Activated naive CD8-positive, alpha-beta T cell (primary cell): ENCODE results near the gene PTPRU.

Experiments
- H3K27ac Mint-ChIP-seq: one replicate; pipeline ENCODE4 v1.8.0; 2021; ENCODE audit warnings: mixed read lengths
- H3K27me3 Mint-ChIP-seq: one replicate; pipeline ENCODE4 v1.8.0; 2021; ENCODE audit warnings: mixed read lengths
- H3K36me3 Mint-ChIP-seq: one replicate; pipeline ENCODE4 v1.8.0; 2021; ENCODE audit warnings: mixed read lengths
- H3K4me1 Mint-ChIP-seq: one replicate; pipeline ENCODE4 v1.8.0; 2021; ENCODE audit warnings: low read depth, mixed read lengths
- H3K4me3 Mint-ChIP-seq: one replicate; pipeline ENCODE4 v1.8.0; 2021; ENCODE audit warnings: mild to moderate bottlenecking, mixed read lengths
- H3K9me3 Mint-ChIP-seq: one replicate; pipeline ENCODE4 v1.8.0; 2021; ENCODE audit warnings: low read depth, mixed read lengths

Gene PTPRU

GRCh38 chr1:29327223-29327935 lies 91.1 kb downstream of the PTPRU start:
- H3K4me3 Mint-ChIP-seq, result no peak overlapping the region
- H3K4me1 Mint-ChIP-seq, result no peaks in the 10 kb centered on the region
- no peaks in the 10 kb centered on the region for H3K36me3 Mint-ChIP-seq
- H3K27me3 Mint-ChIP-seq, result peaks cover 5% of the 10 kb centered on the region
- H3K27ac Mint-ChIP-seq, result no peak overlapping the region
- no peaks in the 10 kb centered on the region for H3K9me3 Mint-ChIP-seq

- Mint-ChIP-seq H3K36me3 (no peaks in the 10 kb centered on the region), H3K27ac (no peak overlapping the region), H3K27me3 (peaks cover 9% of the 10 kb centered on the region), H3K4me1 (no peaks in the 10 kb centered on the region), H3K9me3 (no peaks in the 10 kb centered on the region), H3K4me3 (no peak overlapping the region)
These were observed 92.9 kb downstream of the PTPRU start for GRCh38 chr1:29329022-29329775.

GRCh38 chr1:29330089-29330488 lies 93.8 kb downstream of the PTPRU start:
- H3K27me3 Mint-ChIP-seq, result peaks cover 9% of the 10 kb centered on the region
- H3K4me1 Mint-ChIP-seq, result no peaks in the 10 kb centered on the region
- H3K4me3 Mint-ChIP-seq, result no peak overlapping the region
- H3K27ac Mint-ChIP-seq, result no peak overlapping the region
- no peaks in the 10 kb centered on the region for H3K36me3 Mint-ChIP-seq
- H3K9me3 Mint-ChIP-seq, result peaks cover under 1% of the 10 kb centered on the region

GRCh38 chr1:29330856-29331255 lies 94.5 kb downstream of the PTPRU start:
- no peak overlapping the region for H3K4me3 Mint-ChIP-seq
- H3K4me1 Mint-ChIP-seq, result no peaks in the 10 kb centered on the region
- H3K36me3 Mint-ChIP-seq, result no peaks in the 10 kb centered on the region

DNA sequence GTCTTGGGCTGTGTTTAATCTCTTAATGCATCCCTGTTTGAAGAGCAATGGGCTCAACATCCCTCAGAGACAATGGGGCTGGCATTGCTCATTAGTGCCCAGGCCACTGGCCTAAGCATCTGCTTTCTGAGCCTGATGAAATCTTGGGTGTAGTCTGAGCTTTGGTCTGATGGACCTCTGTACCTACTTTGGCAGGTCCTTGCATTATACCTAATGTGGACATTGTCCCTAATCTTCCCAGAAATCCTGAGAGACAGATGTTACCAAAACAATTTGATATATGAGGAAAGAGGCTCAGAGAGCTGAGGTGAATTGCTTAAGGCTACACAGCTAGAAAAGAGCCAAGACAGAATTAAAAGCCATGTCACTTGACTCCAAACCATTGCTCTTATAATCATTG lies 95.0 kb downstream of the PTPRU start:
- no peaks in the 10 kb centered on the region for H3K36me3 Mint-ChIP-seq
- H3K9me3 Mint-ChIP-seq, result peaks cover 5% of the 10 kb centered on the region
- H3K4me1 Mint-ChIP-seq, result no peaks in the 10 kb centered on the region
- H3K4me3 Mint-ChIP-seq, result no peak overlapping the region
- peaks cover 9% of the 10 kb centered on the region for H3K27me3 Mint-ChIP-seq
- no peak overlapping the region for H3K27ac Mint-ChIP-seq

More at GRCh38 chr1:29330856-29331255, 94.5 kb downstream of the PTPRU start:
- no peak overlapping the region for H3K27ac Mint-ChIP-seq
- H3K27me3 Mint-ChIP-seq, result peaks cover 9% of the 10 kb centered on the region
- peaks cover 5% of the 10 kb centered on the region for H3K9me3 Mint-ChIP-seq

- no peak overlapping the region for H3K27ac Mint-ChIP-seq
- no peaks in the 10 kb centered on the region for H3K36me3 Mint-ChIP-seq
- H3K27me3 Mint-ChIP-seq, result peaks cover 10% of the 10 kb centered on the region
- no peaks in the 10 kb centered on the region for H3K4me1 Mint-ChIP-seq
- H3K9me3 Mint-ChIP-seq, result peaks cover 5% of the 10 kb centered on the region
- H3K4me3 Mint-ChIP-seq, result no peak overlapping the region
These were observed 95.4 kb downstream of the PTPRU start for GRCh38 chr1:29331729-29332128.

GRCh38 chr1:29332204-29332603 lies 95.9 kb downstream of the PTPRU start:
- Mint-ChIP-seq H3K27ac (no peak overlapping the region), H3K36me3 (no peaks in the 10 kb centered on the region), H3K9me3 (peaks cover 5% of the 10 kb centered on the region), H3K4me1 (no peaks in the 10 kb centered on the region), H3K4me3 (no peak overlapping the region), H3K27me3 (peaks cover 12% of the 10 kb centered on the region)

DNA sequence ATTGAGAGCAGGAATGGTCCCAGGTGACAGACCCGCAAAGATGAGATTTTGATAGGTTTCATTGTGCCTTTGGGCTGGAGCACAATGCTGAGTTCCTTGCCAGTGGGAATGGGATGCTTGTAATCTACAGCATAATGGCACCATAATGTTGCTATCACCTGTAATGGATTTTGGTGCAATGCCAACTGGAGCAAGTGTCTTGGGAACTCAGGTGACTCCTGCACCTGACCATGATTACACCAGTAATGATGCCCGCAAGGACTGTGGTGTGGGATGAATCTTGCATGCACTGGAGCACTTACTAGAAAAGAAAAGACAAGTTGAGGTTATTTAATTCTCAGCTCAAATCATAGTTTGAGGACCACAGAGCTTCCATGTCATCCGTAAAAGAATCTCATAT lies 96.7 kb downstream of the PTPRU start:
- Mint-ChIP-seq H3K27me3 (peaks cover 12% of the 10 kb centered on the region), H3K9me3 (peaks cover 5% of the 10 kb centered on the region), H3K4me3 (no peak overlapping the region)

DNA sequence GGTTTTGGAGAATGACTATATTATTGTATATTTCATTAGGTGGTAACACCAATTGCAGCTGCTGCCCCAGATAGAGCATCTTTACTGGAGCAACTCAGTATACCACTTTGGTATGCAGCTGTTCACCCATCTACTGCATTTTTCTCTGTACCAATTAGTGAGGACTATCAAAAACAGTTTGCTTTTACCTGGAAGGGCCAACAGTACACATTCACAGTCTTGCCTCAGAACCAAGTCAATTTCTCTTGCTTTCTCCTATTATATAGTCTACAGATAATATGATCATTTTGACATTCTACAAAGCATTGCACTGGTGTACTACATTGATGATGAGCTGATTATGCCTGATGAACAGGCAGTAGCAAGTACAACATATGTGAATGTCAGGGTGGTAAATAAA lies 99.3 kb downstream of the PTPRU start:
- H3K27me3 Mint-ChIP-seq, result peaks cover 11% of the 10 kb centered on the region
- no peak overlapping the region for H3K4me3 Mint-ChIP-seq
- H3K9me3 Mint-ChIP-seq, result peaks cover 5% of the 10 kb centered on the region
- H3K4me1 Mint-ChIP-seq, result no peaks in the 10 kb centered on the region
- no peaks in the 10 kb centered on the region for H3K36me3 Mint-ChIP-seq
- H3K27ac Mint-ChIP-seq, result no peak overlapping the region

More for the DNA sequence above, 96.7 kb downstream of the PTPRU start:
- Mint-ChIP-seq H3K4me1 (no peaks in the 10 kb centered on the region), H3K36me3 (no peaks in the 10 kb centered on the region), H3K27ac (no peak overlapping the region)

GRCh38 chr1:29338908-29339575 lies 102.7 kb downstream of the PTPRU start:
- peaks cover 6% of the 10 kb centered on the region for H3K27me3 Mint-ChIP-seq
- no peaks in the 10 kb centered on the region for H3K4me1 Mint-ChIP-seq
- peaks cover 5% of the 10 kb centered on the region for H3K9me3 Mint-ChIP-seq
- H3K4me3 Mint-ChIP-seq, result no peak overlapping the region
- H3K36me3 Mint-ChIP-seq, result no peaks in the 10 kb centered on the region
- H3K27ac Mint-ChIP-seq, result no peak overlapping the region

- H3K27me3 Mint-ChIP-seq, result peaks cover 6% of the 10 kb centered on the region
- H3K4me1 Mint-ChIP-seq, result no peaks in the 10 kb centered on the region
- no peaks in the 10 kb centered on the region for H3K36me3 Mint-ChIP-seq
- no peaks in the 10 kb centered on the region for H3K9me3 Mint-ChIP-seq
- no peak overlapping the region for H3K27ac Mint-ChIP-seq
- H3K4me3 Mint-ChIP-seq, result no peak overlapping the region
These were observed 105.6 kb downstream of the PTPRU start for GRCh38 chr1:29341936-29342335.

DNA sequence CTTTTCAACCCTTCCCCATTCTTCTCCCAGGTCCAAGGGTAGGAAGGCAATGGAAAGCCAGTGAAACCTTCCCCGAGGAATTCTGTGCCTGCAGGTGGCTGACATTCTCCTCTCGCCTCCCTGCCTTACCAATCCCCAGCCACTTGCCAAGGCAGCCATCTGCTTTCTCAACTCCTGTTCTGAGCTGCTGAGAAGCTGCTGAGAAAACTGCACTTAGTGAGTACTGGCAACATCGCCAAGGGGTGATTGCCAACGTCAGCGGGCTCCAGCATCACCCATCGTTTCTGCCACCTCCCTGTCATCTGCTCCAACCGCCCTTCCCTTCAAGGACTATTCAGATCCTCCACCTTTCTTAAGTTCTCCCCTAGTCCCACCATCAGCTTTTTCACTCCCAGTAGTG lies 106.0 kb downstream of the PTPRU start:
- Mint-ChIP-seq H3K4me1 (no peaks in the 10 kb centered on the region), H3K9me3 (no peaks in the 10 kb centered on the region), H3K36me3 (no peaks in the 10 kb centered on the region), H3K27ac (no peak overlapping the region), H3K27me3 (peaks cover 6% of the 10 kb centered on the region), H3K4me3 (no peak overlapping the region)

- Mint-ChIP-seq H3K36me3 (no peaks in the 10 kb centered on the region), H3K4me1 (no peaks in the 10 kb centered on the region), H3K27me3 (peaks cover 6% of the 10 kb centered on the region), H3K9me3 (no peaks in the 10 kb centered on the region), H3K27ac (no peak overlapping the region), H3K4me3 (no peak overlapping the region)
These were observed 106.7 kb downstream of the PTPRU start for GRCh38 chr1:29342983-29343382.

DNA sequence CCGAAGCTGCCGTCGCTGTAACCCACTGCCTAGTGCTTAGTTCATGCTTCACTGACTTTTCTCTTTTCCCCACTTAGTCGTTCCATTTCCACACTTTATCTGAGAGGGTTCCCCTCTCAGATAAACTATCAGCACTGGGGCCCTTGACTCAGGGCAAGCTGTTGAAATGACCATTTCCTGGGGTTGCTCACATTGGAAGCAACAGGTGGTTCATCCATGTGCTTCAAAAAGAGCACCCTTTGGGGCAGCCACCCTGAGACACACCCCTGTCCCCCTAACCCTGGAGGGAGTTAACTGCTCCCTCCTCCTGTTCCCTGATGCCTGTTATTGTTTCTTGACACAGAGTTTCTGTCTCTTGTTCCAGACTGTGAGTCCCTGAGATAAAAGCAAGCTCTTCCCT lies 107.2 kb downstream of the PTPRU start:
- Mint-ChIP-seq H3K36me3 (no peaks in the 10 kb centered on the region), H3K4me1 (no peaks in the 10 kb centered on the region), H3K27me3 (peaks cover 6% of the 10 kb centered on the region), H3K4me3 (no peak overlapping the region), H3K27ac (no peak overlapping the region), H3K9me3 (no peaks in the 10 kb centered on the region)

DNA sequence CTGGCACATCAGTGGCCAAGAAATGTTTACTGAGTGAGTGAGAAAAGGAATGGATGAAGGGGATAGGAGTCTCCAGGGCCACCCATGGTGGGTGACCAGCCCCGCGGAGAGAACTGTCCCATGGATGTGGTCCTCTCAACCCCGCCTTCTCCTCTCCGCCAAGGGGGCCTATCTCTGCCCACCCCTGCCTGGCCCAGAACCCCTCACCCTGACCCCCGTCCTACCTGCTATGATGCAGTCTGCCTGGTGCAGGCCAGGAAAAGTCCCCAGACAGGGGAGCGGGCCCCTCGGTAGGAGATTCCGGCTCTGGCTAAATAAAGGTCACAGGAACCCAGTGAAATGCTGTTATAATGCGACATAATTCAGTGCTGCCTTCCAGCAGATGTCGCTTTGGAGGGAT lies 107.6 kb downstream of the PTPRU start:
- H3K4me1 Mint-ChIP-seq, result no peaks in the 10 kb centered on the region
- no peaks in the 10 kb centered on the region for H3K9me3 Mint-ChIP-seq
- no peak overlapping the region for H3K4me3 Mint-ChIP-seq
- no peak overlapping the region for H3K27ac Mint-ChIP-seq
- H3K27me3 Mint-ChIP-seq, result peaks cover 6% of the 10 kb centered on the region
- H3K36me3 Mint-ChIP-seq, result no peaks in the 10 kb centered on the region
